A549 (cell line): ENCODE measurements around the gene DRD5. TPM values are rescaled to one million over a fixed set of nuclear protein-coding genes. Genes with fewer than 3 reads are reported as not detected.

Source experiments
- E2F6 ChIP-seq: IDR thresholded peaks from 2 replicates; pipeline ENCODE4 v1.6.1; 2012; ENCODE audit warnings: low read depth, borderline replicate concordance
- MAZ ChIP-seq: fragments of 150-350 bp; IDR thresholded peaks from 2 replicates; pipeline ENCODE4 v1.6.1; 2014; ENCODE audit warnings: antibody characterized with exemption, low read depth, low read length, borderline replicate concordance
- polyA plus RNA-seq, 4 experiments: library from polyadenylated mRNA; depleted of rRNA in 3 of 4; stranded (reverse); fragments of >200 nt; fragmentation: RNase III in 1 of 4; extraction: RNeasy Plus Mini Kit Qiagen cat#74134 plus additional on column Dnase treatment in 1 of 4; gene quantifications; 2 replicates in 3 of 4; 3 replicates in 1 of 4; pipeline ENCODE4 v1.2.3, GENCODE V29; 2011 to 2017
- small RNA-seq, 6 experiments: library from RNA; depleted of rRNA; stranded (forward); fragments of <200 nt; gene quantifications; one replicate each; pipeline ENCODE3, GENCODE V24; 2012

The DRD5 gene
- polyA plus RNA-seq, 2 of the 4 experiments (the other 2 are of a cell fraction) = not detected

- TF ChIP-seq E2F6 (no peak), MAZ (no peak)
These were observed 52.0 kb downstream of the DRD5 start (continued) for GRCh38 chr4:9833421-9833820.

Small RNA genes within 50 kb of the gene (small RNA-seq; reads per million reads assigned to genes)
- 0 reads per million in 6 experiments for gene RNA5SP154

Other genes starting within 250 kb of the DRD5 start
- 0.61 and 0.70 TPM in 2 replicates for gene SLC2A9, start 239.9 kb downstream of the DRD5 start, polyA plus RNA-seq (2011; rRNA removed)
- 0.62 to 1.0 TPM (median 0.76 TPM) in 3 replicates for gene SLC2A9, start 239.9 kb downstream of the DRD5 start, polyA plus RNA-seq (2017; fragmentation: RNase III; extraction: RNeasy Plus Mini Kit Qiagen cat#74134 plus additional on column Dnase treatment)